Uterus (tissue), 2 donors: ENCODE results near the gene TFF3.

Experiments
- POLR2A ChIP-seq, 2 donors: fragments of 450-650 bp; IDR thresholded peaks; one replicate each; pipeline ENCODE4 v1.6.1; 2016; ENCODE audit warnings: antibody characterized with exemption in 2 of 2, mild to moderate bottlenecking in 1 of 2, moderate library complexity in 1 of 2
- TF ChIP-seq, protein P1 (sequence below), 4 experiments: fragments of 200-600 bp in 2 of 4; fragments of 450-650 bp in 2 of 4; sonication (generic) in 2 of 4; IDR thresholded peaks; one replicate each; pipeline ENCODE4 v1.5.1; 2016 to 2019; ENCODE audit warnings: antibody characterized with exemption in 4 of 4, mild to moderate bottlenecking in 2 of 4, moderate library complexity in 1 of 4

DNA sequence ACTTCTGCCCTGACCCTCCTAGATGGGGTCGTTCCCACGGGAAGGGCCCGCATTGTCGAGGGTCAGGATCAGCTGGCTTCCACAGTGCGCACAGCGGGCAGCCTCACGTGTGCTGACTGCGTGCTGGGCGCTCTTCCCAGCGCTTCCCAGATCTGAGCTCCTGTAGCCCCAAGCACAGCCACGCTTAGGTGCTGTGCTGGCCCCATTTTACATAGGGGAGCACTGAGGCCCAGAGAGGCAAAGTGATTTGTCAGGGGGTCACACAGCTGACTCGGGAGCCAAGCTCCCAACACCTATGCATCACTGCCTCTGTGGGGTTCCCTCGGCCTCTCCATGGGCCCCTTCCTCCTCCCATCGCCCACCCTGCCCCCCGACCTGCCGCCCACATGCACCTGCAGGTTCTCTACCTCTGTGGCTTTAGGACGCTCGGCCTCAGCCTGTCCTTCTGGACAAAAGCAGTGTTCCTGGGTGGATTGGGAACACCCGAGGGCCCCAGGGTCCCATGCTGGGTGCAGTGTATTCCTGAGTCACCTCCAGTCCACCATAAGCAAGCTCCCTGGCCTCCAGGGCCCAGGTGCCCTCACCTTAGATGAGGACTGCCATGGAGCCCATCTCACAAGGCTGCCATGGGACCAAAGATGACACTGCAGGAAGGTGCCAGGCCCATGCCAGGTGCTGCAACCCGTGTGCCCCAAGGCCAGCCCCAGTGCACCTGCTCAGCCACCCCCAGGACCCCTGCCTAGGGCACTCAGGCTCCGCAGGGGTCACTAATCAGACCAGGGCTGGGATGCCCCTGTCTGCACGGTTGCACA is 23.3 kb downstream of the TFF3 start:
- TF ChIP-seq, protein P1, sequence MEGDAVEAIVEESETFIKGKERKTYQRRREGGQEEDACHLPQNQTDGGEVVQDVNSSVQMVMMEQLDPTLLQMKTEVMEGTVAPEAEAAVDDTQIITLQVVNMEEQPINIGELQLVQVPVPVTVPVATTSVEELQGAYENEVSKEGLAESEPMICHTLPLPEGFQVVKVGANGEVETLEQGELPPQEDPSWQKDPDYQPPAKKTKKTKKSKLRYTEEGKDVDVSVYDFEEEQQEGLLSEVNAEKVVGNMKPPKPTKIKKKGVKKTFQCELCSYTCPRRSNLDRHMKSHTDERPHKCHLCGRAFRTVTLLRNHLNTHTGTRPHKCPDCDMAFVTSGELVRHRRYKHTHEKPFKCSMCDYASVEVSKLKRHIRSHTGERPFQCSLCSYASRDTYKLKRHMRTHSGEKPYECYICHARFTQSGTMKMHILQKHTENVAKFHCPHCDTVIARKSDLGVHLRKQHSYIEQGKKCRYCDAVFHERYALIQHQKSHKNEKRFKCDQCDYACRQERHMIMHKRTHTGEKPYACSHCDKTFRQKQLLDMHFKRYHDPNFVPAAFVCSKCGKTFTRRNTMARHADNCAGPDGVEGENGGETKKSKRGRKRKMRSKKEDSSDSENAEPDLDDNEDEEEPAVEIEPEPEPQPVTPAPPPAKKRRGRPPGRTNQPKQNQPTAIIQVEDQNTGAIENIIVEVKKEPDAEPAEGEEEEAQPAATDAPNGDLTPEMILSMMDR (IDR thresholded peaks at IDR 0.05) = no peak
- no peak for TF ChIP-seq POLR2A (IDR thresholded peaks at IDR 0.05)
